CD4-positive, alpha-beta T cell treated with Interleukin-15 for 1 hour (primary cell): ENCODE measurements around the gene AJUBA.
"Not testable (repeated sequence)": the region's sequence is repeated elsewhere in the genome, so short reads cannot be mapped to it uniquely, and the experiment has no call there.

ENCODE experiments used
- DNase-seq: peaks from one replicate; pipeline ENCODE4 v3.0.0-alpha.2; 2020

Gene AJUBA

DNA sequence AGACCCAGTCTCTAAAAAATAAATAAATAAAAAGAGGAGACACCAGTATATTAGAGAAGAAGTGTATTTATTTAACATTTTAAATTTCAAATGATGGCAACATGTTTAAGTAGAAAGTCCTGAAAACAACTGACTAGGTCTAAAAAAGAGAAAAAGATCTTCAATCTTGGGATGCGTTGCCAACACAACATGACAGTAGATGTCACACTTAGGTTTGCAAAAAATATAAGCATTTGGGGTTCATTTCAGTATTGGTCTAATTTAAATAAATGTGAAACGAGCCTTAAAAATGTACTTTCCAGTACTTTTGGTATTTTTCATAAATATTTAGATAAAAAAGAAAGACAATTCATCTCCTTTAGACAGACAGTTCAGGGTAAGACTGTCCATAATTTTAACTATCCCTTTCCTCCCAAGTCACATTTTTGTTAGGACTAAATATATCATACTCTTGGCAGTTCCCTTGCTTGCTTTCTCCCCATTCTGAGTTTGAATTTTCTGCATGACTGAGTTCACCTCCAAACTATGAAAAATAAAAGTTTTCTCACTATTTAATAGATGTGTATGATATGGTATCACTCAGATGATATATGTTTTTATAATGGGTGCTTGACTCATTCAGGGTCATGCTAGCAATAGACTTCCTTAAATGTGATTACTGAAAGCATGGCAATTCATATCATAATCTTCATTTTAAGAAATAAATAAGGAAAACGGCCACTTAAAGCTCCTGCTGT lies 23.3 kb upstream of the AJUBA start:
- no peak for DNase-seq

DNA sequence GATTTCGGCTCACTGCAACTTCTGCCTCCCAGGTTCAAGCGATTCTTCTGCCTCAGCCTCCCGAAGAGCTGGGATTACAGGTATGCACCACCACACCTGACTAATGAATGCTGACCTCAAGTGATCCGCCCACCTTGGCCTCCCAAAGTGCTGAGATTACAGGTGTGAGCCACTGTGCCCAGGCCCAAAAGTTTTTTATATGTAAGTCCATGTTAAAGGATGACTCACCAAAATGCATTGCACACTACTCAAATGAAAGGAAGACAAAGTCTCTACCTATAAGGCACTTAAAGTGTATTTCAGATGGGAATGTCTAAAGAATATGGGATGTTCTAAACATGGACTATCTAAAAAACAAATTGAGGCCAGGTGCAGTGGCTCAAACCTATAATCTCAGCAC lies 21.9 kb upstream of the AJUBA start:
- not testable (repeated sequence) for DNase-seq

DNA sequence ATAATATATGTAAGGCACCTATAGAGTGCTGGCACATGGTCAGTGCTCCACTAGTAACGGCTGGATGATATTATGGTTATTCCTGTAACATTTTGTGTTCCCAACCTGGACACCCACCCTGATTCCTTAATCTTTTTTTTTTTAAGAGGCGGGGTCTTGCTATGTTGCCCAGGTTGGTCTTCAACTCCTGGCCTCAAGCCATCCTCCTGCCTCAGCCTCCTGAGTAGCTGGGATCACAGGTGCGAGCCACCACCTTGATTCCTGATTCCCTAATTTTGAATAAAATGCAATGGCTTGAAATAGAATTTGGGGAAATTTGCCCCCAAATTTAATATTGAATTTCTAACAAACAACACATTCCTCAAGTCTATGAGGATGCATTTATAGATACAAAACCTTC lies 20.2 kb upstream of the AJUBA start:
- DNase-seq = no peak

DNA sequence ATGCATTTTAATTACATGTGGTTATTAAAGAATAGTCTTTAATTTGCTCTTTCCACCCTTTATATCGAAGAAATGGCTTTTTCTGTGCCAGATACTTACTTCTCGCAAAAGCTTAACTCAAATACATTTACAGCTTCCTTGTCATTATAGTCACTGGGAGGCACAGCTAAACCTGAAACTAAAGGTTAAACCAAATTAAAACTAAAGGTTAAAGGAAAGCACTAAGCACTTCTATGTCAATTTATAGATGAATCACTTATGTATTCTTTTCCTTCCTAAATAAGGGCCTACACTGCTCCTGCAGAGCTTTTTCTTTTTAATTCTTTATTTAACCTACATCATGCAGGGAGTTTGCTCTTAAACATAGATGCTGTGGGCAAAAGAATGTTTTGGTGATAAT lies 18.5 kb upstream of the AJUBA start:
- no peak for DNase-seq

DNA sequence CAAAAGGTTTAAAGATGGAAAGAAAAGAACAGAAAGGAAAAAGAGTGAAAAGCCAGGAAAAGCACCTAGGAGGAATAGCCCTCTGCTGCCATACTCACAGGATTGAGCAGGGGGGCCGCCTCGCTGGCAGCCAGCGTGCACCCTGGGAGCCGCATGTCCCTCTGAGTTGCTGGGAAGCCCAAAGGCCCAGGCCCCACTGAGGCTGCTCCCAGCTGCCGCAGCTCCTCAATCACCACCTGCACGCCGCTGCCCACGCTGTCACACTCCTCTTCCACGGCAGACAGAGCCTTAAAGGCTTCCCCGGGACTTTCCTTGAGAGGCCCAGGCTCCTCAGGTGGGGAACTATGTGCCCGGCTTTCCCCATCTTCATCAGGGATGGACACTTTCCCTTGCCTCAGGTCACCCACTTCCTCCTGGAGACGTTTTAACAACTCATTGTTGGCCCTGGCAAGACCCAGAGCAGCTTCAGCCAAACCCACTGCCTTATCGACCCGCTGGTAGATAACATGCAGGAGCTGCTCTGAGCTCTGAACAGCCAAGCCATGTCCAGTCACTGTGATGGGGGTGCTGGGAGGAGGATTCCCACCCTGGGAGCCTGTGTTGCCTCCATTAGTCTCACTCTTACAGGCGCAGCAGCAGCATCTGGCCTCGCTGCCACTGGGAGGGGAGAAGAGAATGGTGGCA lies 16.1 kb upstream of the AJUBA start:
- no peak for DNase-seq

DNA sequence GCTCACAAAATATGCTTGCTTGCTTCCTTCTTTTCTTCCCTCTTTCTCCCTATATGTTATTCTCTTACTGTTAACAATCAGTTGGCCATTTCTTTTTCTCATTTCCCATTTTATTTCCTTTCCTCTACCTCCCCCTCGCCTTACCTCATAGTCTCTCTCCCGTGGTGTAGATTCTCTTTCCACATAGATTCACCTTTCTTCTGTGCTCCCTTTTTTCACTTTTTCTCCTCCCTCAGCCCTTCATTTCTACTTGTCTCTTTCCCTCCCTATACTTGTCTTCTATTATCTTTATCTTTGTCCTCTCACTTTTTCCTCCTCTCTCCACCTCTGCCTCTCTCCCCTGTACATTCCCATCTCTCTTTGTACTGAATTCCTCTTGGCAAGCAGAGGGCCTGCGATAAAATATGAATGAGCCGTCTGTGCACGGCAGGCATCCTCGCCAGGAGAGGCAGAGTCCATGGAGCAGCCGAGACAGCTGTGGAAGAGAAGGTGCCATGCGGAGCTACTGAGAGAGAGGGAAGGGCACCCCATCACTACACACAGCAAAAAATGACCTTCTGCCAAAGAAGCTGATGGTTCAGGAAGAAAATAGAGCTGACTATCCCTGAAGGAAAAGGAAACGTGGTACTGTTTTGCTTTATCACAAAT lies 15.4 kb upstream of the AJUBA start:
- DNase-seq = no peak

DNA sequence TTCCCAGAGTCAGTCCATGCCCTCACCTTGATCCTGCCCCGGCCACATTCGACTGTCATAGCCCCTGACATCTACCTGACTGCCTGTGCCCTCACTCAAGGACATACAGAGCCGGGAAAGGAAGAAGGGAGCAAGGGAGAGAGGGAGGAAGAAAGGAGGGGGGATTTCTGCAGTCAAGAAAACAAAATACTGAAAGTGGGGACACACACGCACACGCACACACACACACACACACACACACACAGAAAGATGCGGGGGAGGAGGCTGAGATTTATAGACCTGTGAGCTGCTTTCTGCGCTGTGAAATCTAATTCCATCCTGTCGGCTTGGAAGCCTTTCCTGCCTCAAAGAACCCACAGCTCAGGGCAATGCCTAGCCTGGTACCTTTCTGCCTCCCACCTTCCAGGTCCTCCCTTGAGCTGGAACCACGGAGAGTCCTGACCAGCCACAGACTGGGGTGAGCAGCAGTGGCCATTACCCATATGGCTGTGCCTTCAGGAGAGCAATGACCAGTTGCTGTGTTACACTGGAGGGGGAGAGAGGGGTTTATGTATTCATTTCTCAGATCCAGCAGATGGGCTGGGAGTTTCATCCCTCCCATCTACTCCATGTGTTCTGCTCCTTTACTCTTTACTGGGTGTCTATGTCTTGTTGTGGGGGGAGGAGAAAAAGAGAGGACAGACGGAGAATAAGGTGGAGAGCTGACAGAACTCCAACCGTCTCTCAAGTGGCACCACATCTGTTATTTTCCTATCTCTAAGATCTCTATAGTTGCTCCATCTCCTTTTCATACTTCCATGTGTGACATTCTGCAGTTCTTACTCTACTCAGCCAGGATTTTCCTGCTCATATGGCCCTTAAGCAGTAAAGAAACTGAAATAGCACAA lies 14.7 kb upstream of the AJUBA start:
- no peak for DNase-seq

DNA sequence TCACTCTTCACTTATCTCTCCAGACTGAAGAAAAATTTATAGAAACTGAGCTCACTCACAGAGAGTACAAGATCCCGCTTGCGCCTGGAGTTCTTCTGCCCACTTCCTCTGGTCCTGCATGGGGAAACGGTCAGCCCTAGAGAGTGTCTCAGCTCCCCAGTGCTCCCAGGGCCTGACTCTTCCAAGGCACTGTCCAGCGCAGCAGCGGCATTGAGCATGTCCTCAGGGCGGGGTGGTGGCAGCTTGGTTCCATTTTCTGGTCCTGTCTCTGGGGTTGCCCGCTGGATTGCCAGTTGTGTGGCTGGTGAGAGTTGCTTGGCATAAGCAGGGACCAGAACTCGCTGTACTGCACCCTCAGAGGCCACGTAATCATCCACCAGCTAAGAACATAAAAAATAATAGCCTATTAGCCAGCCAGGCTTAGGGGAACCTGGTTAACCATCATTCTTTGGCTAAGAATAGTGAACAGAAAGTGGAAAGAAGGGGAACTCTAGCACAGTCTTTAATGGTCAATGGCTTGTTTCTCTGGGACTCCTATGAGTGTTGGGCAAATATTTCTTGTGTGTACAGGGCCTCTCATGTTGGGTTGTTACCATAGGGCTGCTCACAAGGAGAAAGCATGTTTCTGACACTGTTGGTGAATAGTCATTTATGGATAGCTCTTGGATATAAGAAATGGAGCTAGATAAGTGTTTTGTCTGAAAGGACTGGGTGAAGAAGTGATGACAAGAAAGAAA lies 13.7 kb upstream of the AJUBA start:
- no peak for DNase-seq

DNA sequence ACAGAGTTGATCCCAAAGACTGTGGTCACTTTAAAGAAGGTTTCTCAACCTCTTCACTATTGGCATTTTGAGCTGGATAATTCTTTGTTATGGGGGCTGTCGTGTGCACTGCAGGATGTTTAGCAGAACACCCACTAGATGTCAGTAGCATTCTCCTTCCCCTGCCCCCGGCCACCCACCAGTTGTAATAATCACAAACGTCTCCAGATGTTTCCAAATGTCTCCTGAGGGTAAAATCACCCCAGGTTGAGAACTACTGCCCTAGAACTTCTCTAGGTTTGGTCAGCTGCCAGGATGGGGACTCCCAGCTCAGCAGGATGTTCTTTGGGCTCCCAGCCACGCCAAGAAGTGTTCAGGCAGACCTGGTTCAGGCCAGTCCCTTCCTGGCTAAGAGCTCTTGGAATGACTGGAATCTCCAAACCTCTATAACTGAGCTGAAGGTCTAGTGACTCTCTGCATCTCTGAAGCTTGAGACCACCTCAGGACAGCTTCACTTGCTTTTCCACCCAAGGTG lies 12.5 kb upstream of the AJUBA start:
- DNase-seq = no peak

DNA sequence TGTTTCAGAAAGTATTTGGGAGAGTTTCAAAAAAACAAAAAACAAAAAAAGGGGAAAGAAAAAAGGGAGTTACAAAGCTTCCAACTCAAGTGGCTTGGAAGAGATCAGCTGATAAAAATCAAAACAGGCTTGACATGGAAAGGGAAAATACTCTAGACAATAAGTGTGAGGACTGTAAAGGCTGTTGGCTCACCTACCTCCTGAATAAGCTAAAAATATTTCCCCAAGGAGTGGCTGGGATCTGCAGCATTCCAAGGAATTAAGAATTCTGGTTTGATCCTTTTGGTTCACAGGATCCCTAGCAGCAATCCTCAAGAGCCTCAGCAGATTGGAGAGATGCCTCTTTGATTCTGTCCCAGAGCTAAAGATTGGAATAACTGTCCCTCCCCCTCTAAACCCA lies 11.2 kb upstream of the AJUBA start:
- no peak for DNase-seq

DNA sequence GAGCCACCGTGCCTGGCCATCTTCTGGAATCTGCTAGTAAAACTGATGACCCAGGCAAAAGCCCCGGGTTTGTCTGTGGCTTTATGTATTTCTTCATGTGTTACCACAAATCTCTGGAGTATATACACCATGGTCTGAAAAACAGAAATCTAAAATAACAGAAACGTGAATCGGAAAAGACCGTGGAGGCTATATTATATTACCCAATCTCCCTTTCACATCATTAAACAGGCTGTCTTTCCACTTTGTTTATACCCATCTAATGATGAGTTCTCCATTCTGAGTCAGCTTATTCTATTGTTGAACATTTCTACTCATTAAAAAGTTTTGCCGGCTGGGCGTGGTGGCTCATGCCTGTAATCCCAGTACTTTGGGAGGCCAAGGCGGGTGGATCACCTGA lies 9.5 kb upstream of the AJUBA start:
- no peak for DNase-seq

DNA sequence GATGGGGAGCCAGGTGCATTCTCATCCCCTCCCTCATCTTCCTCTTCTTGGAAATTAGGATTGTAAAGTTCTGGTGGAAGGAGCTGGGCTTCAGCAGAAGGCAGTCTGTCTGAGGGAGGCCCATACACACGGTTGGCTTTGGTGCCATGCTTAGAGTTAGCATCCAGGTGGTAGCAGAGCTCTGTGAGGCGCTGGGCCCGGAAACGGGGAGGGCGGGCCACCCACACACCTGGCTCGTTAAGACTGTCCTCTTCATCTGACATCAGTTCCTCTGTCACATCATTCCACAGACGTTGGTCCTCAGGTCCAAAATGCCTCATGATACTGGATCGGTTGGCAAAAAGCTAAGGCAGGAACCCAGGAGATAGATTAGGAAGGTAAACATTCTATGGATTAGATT lies 4.9 kb upstream of the AJUBA start:
- no peak for DNase-seq

DNA sequence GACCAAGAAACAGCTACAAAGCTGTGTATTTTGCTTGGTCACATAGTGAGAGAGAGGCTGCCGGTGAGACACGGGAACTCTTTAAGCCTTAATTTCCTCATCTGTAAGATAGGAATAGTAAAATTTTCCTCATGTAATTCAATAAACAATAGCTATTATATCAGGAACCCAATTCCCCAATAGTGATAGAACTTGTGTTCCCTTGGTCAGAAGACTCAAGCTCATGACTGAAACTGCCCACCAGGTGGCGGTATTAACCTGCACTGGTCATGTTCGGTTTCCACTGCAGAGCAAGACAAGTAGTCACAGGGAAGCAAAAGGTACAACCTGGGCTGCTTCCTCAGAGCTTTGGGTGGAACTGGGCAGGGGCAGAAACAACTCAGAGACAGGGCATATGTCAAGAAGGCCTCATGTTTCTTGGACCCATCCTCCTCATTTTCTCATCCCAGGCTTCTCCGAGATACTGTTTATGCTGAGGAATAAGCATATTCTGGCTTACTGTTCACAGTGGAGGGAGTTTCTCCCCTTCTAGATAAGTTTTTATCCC lies 4.2 kb upstream of the AJUBA start:
- DNase-seq = peak; percentile 83

DNA sequence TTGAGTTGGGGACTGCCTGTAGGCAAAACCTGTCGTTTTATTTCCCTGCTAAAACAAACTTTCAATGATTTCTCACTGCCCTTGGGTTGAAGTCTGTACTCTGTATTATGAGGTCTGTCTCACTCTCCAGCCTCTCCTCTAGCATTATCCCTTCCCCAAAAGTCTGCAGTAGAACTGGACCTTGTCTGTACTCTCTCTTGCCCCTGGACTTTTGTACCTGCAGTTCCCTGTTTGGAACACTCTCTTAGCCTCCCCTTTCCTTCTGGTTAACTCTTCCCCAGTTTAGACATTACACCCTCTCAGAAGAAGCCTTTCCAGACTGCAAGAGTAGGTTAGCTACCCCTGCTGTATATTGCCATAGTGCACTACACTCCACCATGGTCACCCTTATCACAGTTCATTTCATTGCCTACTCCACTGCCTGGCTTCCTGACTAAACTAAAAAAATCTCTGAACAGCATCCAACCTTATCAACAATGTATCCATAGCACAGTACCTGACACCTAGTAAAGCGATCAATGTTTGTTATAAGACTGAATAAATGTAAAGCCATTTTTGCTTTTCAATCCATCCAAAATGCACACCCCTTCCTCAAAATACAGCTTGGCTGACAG lies 3.6 kb upstream of the AJUBA start:
- DNase-seq = no peak

DNA sequence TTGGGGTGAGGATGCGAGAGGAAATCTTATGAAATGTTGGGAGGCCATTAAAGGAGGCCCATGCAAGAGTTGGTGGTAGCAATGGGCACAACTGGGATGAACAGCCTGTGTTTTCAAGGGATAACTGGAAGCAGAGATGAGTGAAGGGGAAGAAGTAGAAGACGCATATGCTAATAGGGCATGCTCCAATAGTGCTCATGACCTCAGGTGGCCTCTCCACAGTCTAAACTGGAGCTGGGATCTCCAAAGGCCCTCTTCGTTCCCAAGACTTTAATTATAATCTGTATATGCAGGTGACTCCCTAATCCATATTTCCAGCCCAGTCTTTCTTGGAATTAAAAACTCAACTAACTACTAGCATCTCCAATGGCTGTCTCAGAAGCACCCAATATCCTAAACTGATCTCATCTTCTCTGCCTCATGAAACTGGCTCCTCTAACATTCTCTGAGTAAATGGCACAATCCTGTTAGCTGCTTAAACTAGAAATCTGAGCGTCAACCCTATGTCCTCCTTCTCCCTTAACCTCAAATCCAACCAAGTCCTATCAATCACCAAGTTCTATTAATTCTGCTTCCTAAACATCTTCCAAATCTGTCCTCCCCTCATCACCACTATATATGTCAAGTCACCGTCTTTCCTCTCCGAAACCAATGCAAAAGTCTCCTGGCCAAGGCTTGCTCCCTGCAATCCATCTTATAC lies 2.8 kb upstream of the AJUBA start:
- no peak for DNase-seq

DNA sequence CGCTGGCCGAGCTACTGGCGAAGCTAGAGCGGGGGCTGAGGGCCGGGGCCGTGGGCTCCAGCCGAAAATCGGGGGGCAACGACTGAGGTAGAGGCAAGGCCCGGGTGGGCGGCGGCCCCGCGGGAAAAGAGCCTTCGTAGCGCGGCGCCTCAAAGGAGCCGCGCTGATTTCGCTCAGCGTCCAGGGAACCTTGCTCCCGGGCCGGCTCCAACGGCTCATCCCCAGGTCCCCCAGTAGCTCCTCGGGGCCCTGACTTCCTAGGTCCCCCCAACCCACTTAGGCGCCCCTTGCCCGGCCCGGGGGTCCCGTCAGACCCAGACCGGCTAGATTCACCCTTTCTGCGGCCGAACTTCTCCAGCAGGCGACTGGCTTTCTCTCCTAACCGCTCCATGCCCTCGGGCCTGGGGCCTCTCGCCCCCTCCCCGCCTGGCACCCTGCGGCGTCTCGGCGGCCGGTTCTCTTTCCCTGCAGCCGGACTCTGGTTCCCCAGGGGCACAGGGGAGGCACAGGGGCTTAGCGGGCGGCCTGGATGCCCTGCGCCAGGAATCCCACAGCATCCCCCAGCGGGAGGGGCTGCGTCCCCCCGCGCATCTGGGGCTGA lies 375 bp downstream of the AJUBA start:
- DNase-seq = no peak

DNA sequence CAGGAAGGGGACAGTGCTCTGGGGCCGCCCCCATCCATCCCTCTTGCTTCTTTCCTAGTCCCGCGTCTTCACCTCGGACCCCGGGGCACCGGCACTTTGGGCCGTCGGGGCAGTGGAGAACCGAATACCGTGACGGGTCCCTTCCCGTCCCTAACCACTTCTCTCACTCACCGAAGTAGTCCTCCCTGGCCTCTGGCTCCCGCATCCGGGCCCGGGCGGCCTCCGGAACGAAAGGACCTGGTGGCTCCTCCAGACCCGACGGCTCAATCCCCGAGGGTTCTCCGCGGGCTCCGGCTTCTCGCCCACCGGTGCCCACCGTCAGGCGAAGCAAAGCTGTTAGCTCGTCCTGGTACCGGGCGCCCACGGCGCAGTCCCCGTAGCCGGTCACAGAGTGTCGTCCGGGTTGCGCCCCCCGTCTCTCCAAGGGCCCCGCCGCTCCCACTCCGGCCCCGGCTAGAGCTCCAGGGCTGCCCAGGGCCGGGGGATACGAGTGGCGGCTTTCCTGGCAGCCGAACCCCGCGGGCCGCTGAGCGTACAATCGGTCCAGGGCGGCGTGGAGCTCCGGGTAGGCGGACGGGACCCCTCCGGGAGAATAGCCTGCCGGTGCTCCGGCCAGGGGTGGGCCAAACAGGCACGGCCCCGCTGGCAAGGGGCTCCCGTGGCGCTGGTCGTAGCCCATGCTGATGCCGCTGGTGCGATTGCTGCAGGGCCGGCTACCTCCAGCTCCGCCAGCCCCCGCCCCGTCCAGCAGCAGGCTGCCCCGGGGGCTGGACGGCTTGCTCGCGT lies 1.1 kb downstream of the AJUBA start:
- no peak for DNase-seq

DNA sequence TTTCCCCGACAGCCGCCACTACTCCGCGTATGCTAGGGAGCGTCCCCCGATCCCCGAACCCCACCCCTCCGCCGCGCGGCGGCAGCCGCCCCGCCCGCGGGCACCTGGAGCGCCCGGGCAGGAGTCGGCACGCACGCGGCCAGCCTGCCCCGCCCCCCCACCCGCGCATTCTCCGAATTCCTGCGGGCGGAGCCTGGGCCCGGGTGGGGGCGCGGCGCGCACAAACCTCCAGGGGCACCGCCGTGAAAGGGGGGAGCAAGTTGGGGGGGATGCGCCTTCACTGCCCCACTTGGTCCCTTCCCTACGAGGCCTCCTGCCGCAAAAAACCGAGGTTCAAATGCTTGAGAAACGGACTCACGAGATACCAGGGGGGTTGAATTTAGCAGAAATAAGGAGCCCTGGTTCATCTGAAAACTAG lies 1.7 kb downstream of the AJUBA start:
- DNase-seq = no peak

DNA sequence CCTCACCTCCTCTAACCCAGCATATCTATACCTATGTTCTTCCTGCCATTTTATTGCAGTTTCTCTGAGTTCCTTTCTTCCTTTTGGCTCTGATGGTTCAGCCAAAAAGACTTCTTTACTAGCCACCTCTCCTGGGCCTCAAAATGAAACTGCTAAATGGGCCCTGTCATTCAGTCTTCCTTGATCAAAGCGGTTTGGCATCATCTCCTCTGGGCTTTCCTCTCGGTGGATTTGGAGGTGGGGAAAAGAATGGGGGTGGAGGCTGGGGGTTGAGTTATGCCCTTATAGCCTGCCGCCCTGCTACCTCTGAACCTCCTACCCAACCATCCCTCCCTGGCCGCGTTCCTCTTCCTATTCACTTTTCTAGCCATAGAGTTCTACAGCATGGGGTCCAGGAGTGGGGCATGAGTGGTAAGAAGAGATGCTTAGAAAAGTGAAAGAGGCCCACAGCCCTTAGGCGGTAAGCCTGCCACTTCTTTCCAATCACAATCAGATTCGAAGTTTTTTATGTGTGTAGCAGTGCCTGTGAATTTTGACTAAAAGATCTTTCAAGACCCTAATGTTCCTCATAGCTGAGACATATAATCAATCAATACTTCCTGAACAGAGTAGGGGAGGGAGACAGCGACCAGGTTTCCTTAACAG lies 2.5 kb downstream of the AJUBA start:
- no peak for DNase-seq
